Neural cell (in vitro differentiated cells): ENCODE measurements around the gene LMO7. TPM values are rescaled to one million over a fixed set of nuclear protein-coding genes. Genes with fewer than 3 reads are reported as not detected.

ENCODE experiments used
- H2AFZ ChIP-seq: fragments of 200-600, 300-800 bp; sonication (generic), shearing (Covaris generic); 2 replicates; pipeline ENCODE4 v1.6.0; 2014; ENCODE audit warnings: low read depth, mild to moderate bottlenecking, antibody characterized with exemption, low read length, moderate library complexity
- H3F3A ChIP-seq: fragments of 200-600 bp; shearing (Covaris generic); 2 replicates; pipeline ENCODE4 v1.6.1; 2016; ENCODE audit warnings: mild to moderate bottlenecking, moderate library complexity, mixed read lengths, antibody characterized with exemption, low read length; ENCODE audit not compliant: insufficient read depth, poor library complexity, severe bottlenecking
- H3K27ac ChIP-seq: fragments of 200-600, 300-800 bp; sonication (generic), shearing (Covaris generic); 2 replicates; pipeline ENCODE4 v1.5.1; 2014; ENCODE audit warnings: mild to moderate bottlenecking, low read length, moderate library complexity
- H3K27me3 ChIP-seq: fragments of 300-800, 200-600 bp; sonication (generic), shearing (Covaris generic); 2 replicates; pipeline ENCODE4 v1.6.0; 2014; ENCODE audit warnings: mild to moderate bottlenecking, low read depth, low read length, moderate library complexity; ENCODE audit not compliant: insufficient read depth
- H3K36me3 ChIP-seq: fragments of 300-800, 200-600 bp; sonication (generic), shearing (Covaris generic); 2 replicates; pipeline ENCODE4 v1.5.1; 2014; ENCODE audit warnings: mild to moderate bottlenecking, antibody characterized with exemption, low read length, moderate library complexity; ENCODE audit not compliant: insufficient read depth
- H3K4me2 ChIP-seq: fragments of 300-800, 200-600 bp; sonication (generic), shearing (Covaris generic); 2 replicates; pipeline ENCODE4 v1.6.0; 2014; ENCODE audit warnings: mild to moderate bottlenecking, low read length
- H3K4me3 ChIP-seq: fragments of 300-800, 200-600 bp; sonication (generic), shearing (Covaris generic); 2 replicates; pipeline ENCODE4 v1.5.1; 2014; ENCODE audit warnings: mild to moderate bottlenecking, low read length, moderate library complexity
- H3K79me2 ChIP-seq: fragments of 200-600 bp; shearing (Covaris generic); replicated peaks from 2 replicates; pipeline ENCODE4 v1.6.0; 2014; ENCODE audit warnings: mild to moderate bottlenecking, low read length, moderate library complexity; ENCODE audit not compliant: insufficient read depth
- H3K9ac ChIP-seq: fragments of 300-800, 200-600 bp; sonication (generic), shearing (Covaris generic); 2 replicates; pipeline ENCODE4 v1.6.1; 2016; ENCODE audit warnings: mild to moderate bottlenecking, low read length, mixed read lengths
- H3K9me2 ChIP-seq: fragments of 200-600 bp; shearing (Covaris generic); 2 replicates; pipeline ENCODE4 v1.6.1; 2016; ENCODE audit warnings: mild to moderate bottlenecking, low read length, mixed read lengths; ENCODE audit not compliant: insufficient read depth
- H3K9me3 ChIP-seq: fragments of 200-600, 300-800 bp; sonication (generic), shearing (Covaris generic); 2 replicates; pipeline ENCODE4 v1.6.1; 2016; ENCODE audit warnings: mild to moderate bottlenecking, mixed run types, low read length, moderate library complexity, mixed read lengths
- H4K20me1 ChIP-seq: fragments of 200-600 bp; shearing (Covaris generic); 2 replicates; pipeline ENCODE4 v1.6.1; 2016; ENCODE audit warnings: mild to moderate bottlenecking, mixed run types; ENCODE audit not compliant: insufficient read depth
- CTCF ChIP-seq: fragments of 450-650 bp; IDR thresholded peaks from 2 replicates; pipeline ENCODE4 v1.5.1; 2014; ENCODE audit warnings: antibody characterized with exemption, mild to moderate bottlenecking, moderate library complexity; ENCODE audit not compliant: poor library complexity, severe bottlenecking
- EP300 ChIP-seq: fragments of 450-650 bp; conservative IDR thresholded peaks from 2 replicates; pipeline ENCODE4 v1.6.1; 2014; ENCODE audit warnings: antibody characterized with exemption, mild to moderate bottlenecking, moderate library complexity; ENCODE audit not compliant: poor library complexity, severe bottlenecking
- EZH2 ChIP-seq: fragments of 200-600, 300-800 bp; shearing (Covaris generic), sonication (generic); IDR thresholded peaks from 2 replicates; pipeline ENCODE4 v1.6.1; 2014; ENCODE audit warnings: antibody characterized with exemption, low read length, borderline replicate concordance, mild to moderate bottlenecking; ENCODE audit not compliant: insufficient read depth, poor library complexity, severe bottlenecking
- MXI1 ChIP-seq: fragments of 450-650 bp; conservative IDR thresholded peaks from 2 replicates; pipeline ENCODE4 v1.6.1; 2014; ENCODE audit warnings: antibody characterized with exemption, mild to moderate bottlenecking; ENCODE audit not compliant: poor library complexity, severe bottlenecking
- POLR2AphosphoS5 ChIP-seq: IDR thresholded peaks from 2 replicates; pipeline ENCODE4 v1.6.1; 2012
- RAD21 ChIP-seq: fragments of 450-650 bp; conservative IDR thresholded peaks from 2 replicates; pipeline ENCODE4 v1.6.1; 2014; ENCODE audit warnings: antibody characterized with exemption, mild to moderate bottlenecking, moderate library complexity
- REST ChIP-seq: IDR thresholded peaks from 2 replicates; pipeline ENCODE4 v1.6.1; 2012; ENCODE audit warnings: borderline replicate concordance
- SMC3 ChIP-seq: fragments of 450-650 bp; conservative IDR thresholded peaks from 2 replicates; pipeline ENCODE4 v1.6.1; 2014; ENCODE audit warnings: antibody characterized with exemption, mild to moderate bottlenecking, moderate library complexity; ENCODE audit not compliant: poor library complexity
- TAF1 ChIP-seq: IDR thresholded peaks from 2 replicates; pipeline ENCODE4 v1.6.1; 2012; ENCODE audit warnings: low read depth
- polyA plus RNA-seq: library from polyadenylated mRNA; depleted of rRNA; stranded (reverse); fragments of >200 nt; gene quantifications from 2 replicates; pipeline ENCODE4 v1.2.3, GENCODE V29; 2014

LMO7 gene
- polyA plus RNA-seq, 1 donor from 2014 or later: 14.2 TPM

- Histone ChIP-seq H3K4me3 (no peak overlapping the region), H3K4me2 (no peak overlapping the region), H3F3A (no peaks in the 10 kb centered on the region), H3K27me3 (no peaks in the 10 kb centered on the region), H3K9ac (no peak overlapping the region), H4K20me1 (no peaks in the 10 kb centered on the region), H3K9me2 (no peaks in the 10 kb centered on the region), H3K9me3 (no peaks in the 10 kb centered on the region), H3K79me2 (no peaks in the 10 kb centered on the region), H2AFZ (no peak overlapping the region), H3K27ac (no peak overlapping the region), H3K36me3 (no peaks in the 10 kb centered on the region)
- TF ChIP-seq MXI1: no peak
- TF ChIP-seq RAD21: no peak
- no peak for TF ChIP-seq REST
Measured at GRCh38 chr13:75617230-75617629, 18.9 kb upstream of the LMO7 start.

- no peak for TF ChIP-seq EZH2
- TF ChIP-seq TAF1: no peak
- no peak for TF ChIP-seq MXI1
- TF ChIP-seq EP300: no peak
- TF ChIP-seq REST: no peak
- TF ChIP-seq POLR2AphosphoS5: no peak
- TF ChIP-seq RAD21: no peak
- TF ChIP-seq CTCF: no peak
- no peak for TF ChIP-seq SMC3
- no peaks in the 10 kb centered on the region for H4K20me1 ChIP-seq
- no peaks in the 10 kb centered on the region for H3K36me3 ChIP-seq
- H3K9ac ChIP-seq: no peak overlapping the region
- no peaks in the 10 kb centered on the region for H3F3A ChIP-seq
- no peak overlapping the region for H2AFZ ChIP-seq
- no peak overlapping the region for H3K4me3 ChIP-seq
- no peaks in the 10 kb centered on the region for H3K9me2 ChIP-seq
- H3K79me2 ChIP-seq: no peaks in the 10 kb centered on the region
- no peaks in the 10 kb centered on the region for H3K9me3 ChIP-seq
- no peak overlapping the region for H3K4me2 ChIP-seq
- no peaks in the 10 kb centered on the region for H3K27me3 ChIP-seq
- H3K27ac ChIP-seq: no peak overlapping the region
Measured at GRCh38 chr13:75618308-75618707, 17.8 kb upstream of the LMO7 start.
